Measurements from ENCODE around the gene SETD2.
"Not testable (repeated sequence)": the region's sequence is repeated elsewhere in the genome, so short reads cannot be mapped to it uniquely, and the experiment has no call there.

Gene SETD2

DNA sequence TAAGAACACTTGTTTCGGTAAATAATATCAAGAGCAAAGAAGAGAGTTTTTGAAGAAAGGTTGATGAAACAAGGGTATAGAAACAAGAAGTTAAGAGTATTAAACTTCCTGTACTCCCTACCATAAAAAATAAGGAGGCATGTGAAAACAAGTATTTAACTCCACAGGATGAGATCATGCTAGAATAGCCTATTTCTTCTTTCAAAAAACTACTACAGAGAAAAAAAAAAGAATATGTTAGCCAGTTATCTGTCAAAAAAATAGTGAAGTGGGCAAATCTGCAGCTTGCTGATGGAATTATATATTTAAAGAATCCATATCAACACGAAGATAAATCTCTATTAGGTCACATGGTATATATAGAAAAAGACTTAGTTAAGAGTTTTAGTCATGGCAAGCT, 33.4 kb downstream of the SETD2 start:
- DNase-seq: no peak
- no peak overlapping the region for H2AK5ac ChIP-seq (ENCODE audit: low read length)
- no peaks in the 10 kb centered on the region for H3K27me3 ChIP-seq (ENCODE audit: insufficient read depth, low read length, poor library complexity)
- no peak overlapping the region for H3K27ac ChIP-seq (ENCODE audit: low read depth, low read length)
- no peak overlapping the region for H3K18ac ChIP-seq (ENCODE audit: low read length)
- no peak overlapping the region for H3K23ac ChIP-seq (ENCODE audit: low read length)
- no peak overlapping the region for H2BK5ac ChIP-seq (ENCODE audit: low read length)
- no peak overlapping the region for H3K4me3 ChIP-seq (ENCODE audit: low read length)
- H3K36me3 ChIP-seq (ENCODE audit: control insufficient read depth, insufficient read depth, low read length): no peaks in the 10 kb centered on the region
- no peak overlapping the region for H3K9ac ChIP-seq (ENCODE audit: low read length)
- H4K5ac ChIP-seq (ENCODE audit: low read length): no peak overlapping the region
- H3K4me2 ChIP-seq (ENCODE audit: low read length): no peak overlapping the region
- peaks cover 44% of the 10 kb centered on the region for H3K79me2 ChIP-seq (ENCODE audit: control insufficient read depth, insufficient read depth, low read length)
- H3K4ac ChIP-seq (ENCODE audit: low read depth, low read length): no peak overlapping the region
- no CpG with 5 or more reads among the region's 2 CpGs for WGBS (ENCODE audit: extremely low coverage, insufficient coverage, low lambda C conversion rate)
- peaks cover 18% of the 10 kb centered on the region for H3K79me1 ChIP-seq (ENCODE audit: low read length)
- no peaks in the 10 kb centered on the region for H3K4me1 ChIP-seq (ENCODE audit: control insufficient read depth, low read depth, low read length)
- H2BK15ac ChIP-seq (replicated peaks; ENCODE audit: low read depth): no peak overlapping the region
- no peak overlapping the region for H3K56ac ChIP-seq (ENCODE audit: low read length)
- no peak overlapping the region for H2BK120ac ChIP-seq (ENCODE audit: low read depth, low read length)
- H4K8ac ChIP-seq (ENCODE audit: low read depth, low read length): no peak overlapping the region

DNA sequence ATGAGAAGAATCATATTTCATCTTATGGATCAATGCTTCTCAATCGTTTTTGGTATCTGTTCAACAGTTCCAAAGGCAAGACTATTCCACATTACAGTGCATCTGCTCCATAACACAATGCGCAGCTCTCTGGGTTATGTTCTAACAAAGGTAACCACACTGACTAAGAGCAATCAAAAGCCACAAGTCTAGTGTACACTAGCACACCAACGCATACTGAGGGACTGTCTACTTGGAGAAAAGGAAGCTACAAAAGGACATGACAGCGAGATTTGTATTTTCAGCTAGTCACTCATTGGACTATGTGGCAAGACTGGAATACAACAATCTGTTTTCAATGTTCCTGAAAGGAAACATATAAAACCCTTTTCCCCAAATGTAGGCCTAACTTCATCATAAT, 35.8 kb downstream of the SETD2 start:
- no CpG with 5 or more reads among the region's 4 CpGs for WGBS (ENCODE audit: extremely low coverage, insufficient coverage, low lambda C conversion rate)
- Histone ChIP-seq H2BK5ac (ENCODE audit: low read length) (no peak overlapping the region), H3K4me1 (ENCODE audit: control insufficient read depth, low read depth, low read length) (no peaks in the 10 kb centered on the region), H2BK15ac (replicated peaks; ENCODE audit: low read depth) (no peak overlapping the region), H3K4me3 (ENCODE audit: low read length) (no peak overlapping the region), H3K9ac (ENCODE audit: low read length) (no peak overlapping the region), H3K27ac (ENCODE audit: low read depth, low read length) (no peak overlapping the region), H3K79me1 (ENCODE audit: low read length) (peaks cover 14% of the 10 kb centered on the region), H3K36me3 (ENCODE audit: control insufficient read depth, insufficient read depth, low read length) (peaks cover 4% of the 10 kb centered on the region), H4K8ac (ENCODE audit: low read depth, low read length) (no peak overlapping the region), H2BK120ac (ENCODE audit: low read depth, low read length) (no peak overlapping the region), H3K23ac (ENCODE audit: low read length) (no peak overlapping the region), H3K4me2 (ENCODE audit: low read length) (no peak overlapping the region), H3K18ac (ENCODE audit: low read length) (no peak overlapping the region), H3K4ac (ENCODE audit: low read depth, low read length) (no peak overlapping the region), H3K56ac (ENCODE audit: low read length) (no peak overlapping the region), H4K5ac (ENCODE audit: low read length) (no peak overlapping the region), H3K27me3 (ENCODE audit: insufficient read depth, low read length, poor library complexity) (no peaks in the 10 kb centered on the region), H3K79me2 (ENCODE audit: control insufficient read depth, insufficient read depth, low read length) (peaks cover 24% of the 10 kb centered on the region), H2AK5ac (ENCODE audit: low read length) (no peak overlapping the region)
- no peak for DNase-seq

DNA sequence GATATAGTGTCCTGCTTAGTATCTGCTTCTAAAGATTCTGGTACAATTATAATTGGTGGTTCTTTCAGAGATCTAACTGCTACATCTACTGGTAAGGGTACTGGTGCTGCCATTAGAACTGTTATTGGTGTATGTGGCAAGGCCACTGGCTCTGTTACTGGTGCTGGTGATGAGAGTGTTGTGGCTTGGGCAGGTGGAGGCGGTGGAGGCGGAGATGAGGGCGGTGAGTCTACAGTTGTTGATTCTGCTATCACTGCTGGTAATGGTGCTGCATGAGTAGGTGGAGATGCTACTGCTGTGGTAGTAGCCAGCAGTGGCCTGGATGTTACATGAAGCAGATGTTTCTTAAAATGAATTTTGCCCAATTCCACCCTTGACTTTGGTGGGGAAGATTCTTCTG, 40.1 kb downstream of the SETD2 start:
- WGBS (ENCODE audit: extremely low coverage, insufficient coverage, low lambda C conversion rate): no CpG with 5 or more reads among the region's 3 CpGs

DNA sequence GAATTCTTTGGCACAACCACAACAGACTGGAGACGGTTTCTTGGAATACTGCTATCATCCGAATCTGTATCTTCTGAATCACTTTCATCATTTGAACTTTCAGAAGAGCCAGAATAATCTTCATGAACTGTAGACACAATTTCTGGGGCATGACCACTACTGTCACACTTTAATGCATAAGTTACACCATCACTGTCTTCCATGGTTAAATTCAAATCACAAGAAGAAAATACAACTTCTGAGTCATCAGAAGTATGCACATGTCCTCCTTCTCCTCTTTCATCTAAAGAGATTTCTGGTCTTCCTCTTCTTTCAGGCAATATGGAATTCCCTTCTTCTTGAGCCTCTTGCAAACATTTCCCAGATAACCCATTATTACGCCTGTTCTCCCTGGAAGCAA, 42.5 kb downstream of the SETD2 start:
- no peak overlapping the region for H2AK5ac ChIP-seq (ENCODE audit: low read length)
- H3K4ac ChIP-seq (ENCODE audit: low read depth, low read length): no peak overlapping the region
- no peaks in the 10 kb centered on the region for H3K27me3 ChIP-seq (ENCODE audit: insufficient read depth, low read length, poor library complexity)
- no peak overlapping the region for H3K27ac ChIP-seq (ENCODE audit: low read depth, low read length)
- H3K36me3 ChIP-seq (ENCODE audit: control insufficient read depth, insufficient read depth, low read length): peaks cover 8% of the 10 kb centered on the region
- peaks cover 10% of the 10 kb centered on the region for H3K79me1 ChIP-seq (ENCODE audit: low read length)
- H3K4me3 ChIP-seq (ENCODE audit: low read length): no peak overlapping the region
- no peak overlapping the region for H3K4me2 ChIP-seq (ENCODE audit: low read length)
- no peak overlapping the region for H3K18ac ChIP-seq (ENCODE audit: low read length)
- H2BK15ac ChIP-seq (replicated peaks; ENCODE audit: low read depth): no peak overlapping the region
- no peak overlapping the region for H3K56ac ChIP-seq (ENCODE audit: low read length)
- no peak overlapping the region for H4K8ac ChIP-seq (ENCODE audit: low read depth, low read length)
- H3K79me2 ChIP-seq (ENCODE audit: control insufficient read depth, insufficient read depth, low read length): no peaks in the 10 kb centered on the region
- no peak overlapping the region for H2BK5ac ChIP-seq (ENCODE audit: low read length)
- no peak overlapping the region for H3K9ac ChIP-seq (ENCODE audit: low read length)
- H3K4me1 ChIP-seq (ENCODE audit: control insufficient read depth, low read depth, low read length): no peaks in the 10 kb centered on the region
- DNase-seq: no peak
- no peak overlapping the region for H4K5ac ChIP-seq (ENCODE audit: low read length)
- H2BK120ac ChIP-seq (ENCODE audit: low read depth, low read length): no peak overlapping the region
- no CpG with 5 or more reads among the region's 3 CpGs for WGBS (ENCODE audit: extremely low coverage, insufficient coverage, low lambda C conversion rate)
- no peak overlapping the region for H3K23ac ChIP-seq (ENCODE audit: low read length)

More for the DNA sequence above, 40.1 kb downstream of the SETD2 start:
- Histone ChIP-seq H4K8ac (ENCODE audit: low read depth, low read length) (no peak overlapping the region), H3K18ac (ENCODE audit: low read length) (no peak overlapping the region), H3K56ac (ENCODE audit: low read length) (no peak overlapping the region), H3K79me1 (ENCODE audit: low read length) (peaks cover 15% of the 10 kb centered on the region), H3K4me1 (ENCODE audit: control insufficient read depth, low read depth, low read length) (no peaks in the 10 kb centered on the region), H3K4ac (ENCODE audit: low read depth, low read length) (no peak overlapping the region), H3K79me2 (ENCODE audit: control insufficient read depth, insufficient read depth, low read length) (peaks cover 11% of the 10 kb centered on the region), H2BK5ac (ENCODE audit: low read length) (no peak overlapping the region), H3K23ac (ENCODE audit: low read length) (no peak overlapping the region), H4K5ac (ENCODE audit: low read length) (no peak overlapping the region), H2AK5ac (ENCODE audit: low read length) (no peak overlapping the region), H3K36me3 (ENCODE audit: control insufficient read depth, insufficient read depth, low read length) (peaks cover 8% of the 10 kb centered on the region), H3K9ac (ENCODE audit: low read length) (no peak overlapping the region), H3K4me2 (ENCODE audit: low read length) (no peak overlapping the region), H2BK15ac (replicated peaks; ENCODE audit: low read depth) (no peak overlapping the region), H2BK120ac (ENCODE audit: low read depth, low read length) (no peak overlapping the region), H3K4me3 (ENCODE audit: low read length) (no peak overlapping the region), H3K27ac (ENCODE audit: low read depth, low read length) (no peak overlapping the region), H3K27me3 (ENCODE audit: insufficient read depth, low read length, poor library complexity) (no peaks in the 10 kb centered on the region)
- no peak for DNase-seq

DNA sequence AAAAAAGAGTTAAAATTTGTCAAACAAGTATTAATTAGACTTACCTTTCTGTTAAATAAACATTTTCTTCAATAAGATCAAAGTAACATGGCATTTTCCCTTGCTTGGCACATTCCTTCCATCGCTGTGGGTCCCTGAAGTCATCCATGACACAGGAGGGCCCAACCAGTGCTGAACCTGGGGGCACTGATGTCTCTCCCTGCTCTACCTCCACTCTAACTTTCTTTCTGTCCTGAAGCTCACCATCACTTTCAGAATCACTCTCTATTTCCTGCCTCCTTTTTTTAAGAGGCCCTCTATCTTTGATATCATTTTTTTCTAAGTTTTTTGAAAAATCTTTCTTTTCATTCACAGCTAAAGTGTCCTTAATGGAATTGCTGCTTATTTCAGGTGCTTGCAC, 43.8 kb downstream of the SETD2 start:
- no CpG with 5 or more reads among the region's 1 CpG for WGBS (ENCODE audit: extremely low coverage, insufficient coverage, low lambda C conversion rate)

DNA sequence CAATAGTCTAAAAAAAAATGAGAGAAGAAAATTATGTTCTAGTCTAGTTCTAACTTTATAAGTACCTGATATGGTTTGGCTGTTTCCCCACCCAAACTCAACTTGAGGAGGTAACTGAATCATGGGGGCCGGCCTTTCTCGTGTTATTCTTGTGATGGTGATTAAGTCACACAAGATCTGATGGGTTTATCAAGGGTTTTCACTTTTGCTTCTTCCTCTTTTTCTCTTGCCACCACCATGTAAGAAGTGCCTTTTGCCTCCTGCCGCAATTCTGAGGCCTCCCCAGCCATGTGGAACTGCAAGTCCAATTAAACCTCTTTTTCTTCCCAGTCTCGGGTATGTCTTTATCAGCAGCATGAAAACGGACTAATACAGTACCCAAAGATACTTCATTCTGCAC, 44.5 kb downstream of the SETD2 start:
- not testable (repeated sequence) for H2BK120ac ChIP-seq (ENCODE audit: low read depth, low read length); H2BK5ac ChIP-seq (ENCODE audit: low read length); DNase-seq; H3K4ac ChIP-seq (ENCODE audit: low read depth, low read length); H3K79me1 ChIP-seq (ENCODE audit: low read length); H3K18ac ChIP-seq (ENCODE audit: low read length); H3K36me3 ChIP-seq (ENCODE audit: control insufficient read depth, insufficient read depth, low read length); H3K56ac ChIP-seq (ENCODE audit: low read length); H3K27ac ChIP-seq (ENCODE audit: low read depth, low read length); H2AK5ac ChIP-seq (ENCODE audit: low read length); H3K79me2 ChIP-seq (ENCODE audit: control insufficient read depth, insufficient read depth, low read length); H2BK15ac ChIP-seq (replicated peaks; ENCODE audit: low read depth); H3K4me2 ChIP-seq (ENCODE audit: low read length); H3K23ac ChIP-seq (ENCODE audit: low read length); H4K5ac ChIP-seq (ENCODE audit: low read length); H3K4me1 ChIP-seq (ENCODE audit: control insufficient read depth, low read depth, low read length); H3K27me3 ChIP-seq (ENCODE audit: insufficient read depth, low read length, poor library complexity); H4K8ac ChIP-seq (ENCODE audit: low read depth, low read length); H3K9ac ChIP-seq (ENCODE audit: low read length); H3K4me3 ChIP-seq (ENCODE audit: low read length)
- no CpG with 5 or more reads among the region's 5 CpGs for WGBS (ENCODE audit: extremely low coverage, insufficient coverage, low lambda C conversion rate)

More for the DNA sequence above, 43.8 kb downstream of the SETD2 start:
- Histone ChIP-seq H3K4ac (ENCODE audit: low read depth, low read length) (no peak overlapping the region), H4K5ac (ENCODE audit: low read length) (no peak overlapping the region), H3K4me1 (ENCODE audit: control insufficient read depth, low read depth, low read length) (no peaks in the 10 kb centered on the region), H2BK15ac (replicated peaks; ENCODE audit: low read depth) (no peak overlapping the region), H3K27me3 (ENCODE audit: insufficient read depth, low read length, poor library complexity) (no peaks in the 10 kb centered on the region), H2BK5ac (ENCODE audit: low read length) (no peak overlapping the region), H3K9ac (ENCODE audit: low read length) (no peak overlapping the region), H3K56ac (ENCODE audit: low read length) (no peak overlapping the region), H2AK5ac (ENCODE audit: low read length) (no peak overlapping the region), H3K79me2 (ENCODE audit: control insufficient read depth, insufficient read depth, low read length) (no peaks in the 10 kb centered on the region), H3K36me3 (ENCODE audit: control insufficient read depth, insufficient read depth, low read length) (peaks cover 8% of the 10 kb centered on the region), H3K4me2 (ENCODE audit: low read length) (no peak overlapping the region), H3K79me1 (ENCODE audit: low read length) (peaks cover 7% of the 10 kb centered on the region), H3K18ac (ENCODE audit: low read length) (no peak overlapping the region), H3K23ac (ENCODE audit: low read length) (no peak overlapping the region), H2BK120ac (ENCODE audit: low read depth, low read length) (no peak overlapping the region), H3K27ac (ENCODE audit: low read depth, low read length) (no peak overlapping the region), H3K4me3 (ENCODE audit: low read length) (no peak overlapping the region), H4K8ac (ENCODE audit: low read depth, low read length) (no peak overlapping the region)
- DNase-seq: no peak

Data from mesendoderm (in vitro differentiated cells).